Trophoblast cell (in vitro differentiated cells and primary cell): ENCODE data around the gene TBC1D9B. TPM values are rescaled to one million over a fixed set of nuclear protein-coding genes. Genes with fewer than 3 reads are reported as not detected.

ENCODE experiments used
- DNase-seq, 2 donors: peaks; one replicate each; pipeline ENCODE4 v3.0.0-alpha.2; 2016
- H2AFZ ChIP-seq: 2 replicates; pipeline ENCODE4 v1.6.1; 2013; ENCODE audit warnings: low read length, moderate library complexity, mild to moderate bottlenecking; ENCODE audit not compliant: insufficient read depth, poor library complexity
- H2AK5ac ChIP-seq: 2 replicates; pipeline ENCODE4 v1.6.1; 2013; ENCODE audit warnings: mild to moderate bottlenecking, low read length
- H2BK120ac ChIP-seq: 2 replicates; pipeline ENCODE4 v1.6.1; 2013; ENCODE audit warnings: low read length, mild to moderate bottlenecking, moderate library complexity; ENCODE audit not compliant: insufficient read depth, poor library complexity
- H2BK12ac ChIP-seq: 2 replicates; pipeline ENCODE4 v1.6.1; 2013; ENCODE audit warnings: mild to moderate bottlenecking, low read length, moderate library complexity
- H2BK5ac ChIP-seq: 2 replicates; pipeline ENCODE4 v1.6.1; 2013; ENCODE audit warnings: low read length, low read depth, moderate library complexity, mild to moderate bottlenecking; ENCODE audit not compliant: poor library complexity
- H3K14ac ChIP-seq: 2 replicates; pipeline ENCODE4 v1.6.1; 2013; ENCODE audit warnings: mild to moderate bottlenecking, low read length
- H3K18ac ChIP-seq: 2 replicates; pipeline ENCODE4 v1.6.1; 2013; ENCODE audit warnings: mild to moderate bottlenecking, low read length
- H3K23ac ChIP-seq: 2 replicates; pipeline ENCODE4 v1.6.1; 2013; ENCODE audit warnings: low read length
- H3K27ac ChIP-seq: 2 replicates; pipeline ENCODE4 v1.5.1; 2013; ENCODE audit warnings: low read depth, mild to moderate bottlenecking, inconsistent platforms, low read length, moderate library complexity
- H3K27me3 ChIP-seq: 2 replicates; pipeline ENCODE4 v1.6.1; 2013; ENCODE audit warnings: inconsistent platforms, mild to moderate bottlenecking, low read length, moderate library complexity; ENCODE audit not compliant: insufficient read depth
- H3K36me3 ChIP-seq, 2 experiments: 1 replicate in 1 of 2; 2 replicates in 1 of 2; pipeline ENCODE4 v1.6.1; 2013; ENCODE audit warnings: low read length in 2 of 2, mild to moderate bottlenecking in 2 of 2, moderate library complexity in 1 of 2; ENCODE audit not compliant: insufficient read depth in 2 of 2, control insufficient read depth in 1 of 2
- H3K4ac ChIP-seq: 2 replicates; pipeline ENCODE4 v1.6.1; 2013; ENCODE audit warnings: low read depth, mild to moderate bottlenecking, low read length, moderate library complexity
- H3K4me1 ChIP-seq, 2 experiments: 1 replicate in 1 of 2; 2 replicates in 1 of 2; pipeline ENCODE4 v1.6.1; 2013; ENCODE audit warnings: low read length in 2 of 2, mild to moderate bottlenecking in 2 of 2, moderate library complexity in 1 of 2; ENCODE audit not compliant: insufficient read depth in 2 of 2, control insufficient read depth in 1 of 2
- H3K4me2 ChIP-seq: 2 replicates; pipeline ENCODE4 v1.6.1; 2013; ENCODE audit warnings: inconsistent platforms, mild to moderate bottlenecking, low read length, moderate library complexity
- H3K4me3 ChIP-seq: 2 replicates; pipeline ENCODE4 v1.5.1; 2013; ENCODE audit warnings: mild to moderate bottlenecking, low read depth, low read length, inconsistent platforms
- H3K79me1 ChIP-seq: one replicate; pipeline ENCODE4 v1.6.1; 2013; ENCODE audit warnings: low read length
- H3K79me2 ChIP-seq: 2 replicates; pipeline ENCODE4 v1.6.1; 2013; ENCODE audit warnings: low read length, mild to moderate bottlenecking; ENCODE audit not compliant: control insufficient read depth, insufficient read depth, poor library complexity
- H3K9ac ChIP-seq: 2 replicates; pipeline ENCODE4 v1.6.1; 2013; ENCODE audit warnings: mild to moderate bottlenecking, low read length
- H3K9me3 ChIP-seq: 2 replicates; pipeline ENCODE4 v1.6.1; 2013; ENCODE audit warnings: low read depth, mild to moderate bottlenecking, control low read depth, inconsistent platforms, low read length; ENCODE audit not compliant: insufficient read depth
- H4K12ac ChIP-seq: 2 replicates; pipeline ENCODE4 v1.6.1; 2013; ENCODE audit warnings: low read depth, mild to moderate bottlenecking, low read length, moderate library complexity
- H4K8ac ChIP-seq: 2 replicates; pipeline ENCODE4 v1.6.1; 2013; ENCODE audit warnings: low read depth, mild to moderate bottlenecking, low read length, moderate library complexity
- H4K91ac ChIP-seq: one replicate; pipeline ENCODE4 v1.6.1; 2013; ENCODE audit warnings: low read depth, mild to moderate bottlenecking, low read length, moderate library complexity
- WGBS: extraction: QIAGEN DNeasy Blood & Tissue Kit; methylation state at CpG from one replicate; pipeline ENCODE4 v1.1.7; 2013; ENCODE audit warnings: missing lambda C conversion rate; ENCODE audit not compliant: insufficient read length, insufficient coverage; ENCODE audit errors: extremely low coverage; 5-methylcytosine and 5-hydroxymethylcytosine counted together
- polyA plus RNA-seq: library from polyadenylated mRNA; stranded (reverse); fragments of 200-250 nt; gene quantifications from 2 replicates; pipeline ENCODE4 v1.2.3, GENCODE V29; 2013

The TBC1D9B gene
- 47.8 and 49.1 TPM in 2 replicates for polyA plus RNA-seq

GRCh38 chr5:179907556-179908324 lies at the start of gene TBC1D9B:
Gene TBC1D9B, minus strand, starts transcription at chr5:179907897. Its CDS starts 76 bp downstream, at chr5:179907821.
- H3K18ac ChIP-seq, result peak within 1 kb of the TSS; percentile 94
- peaks cover 4% of the 10 kb centered on the region for H3K79me1 ChIP-seq
- DNase-seq, result peak; percentile 58 to 83
- H3K27ac ChIP-seq, result no peak within 1 kb of the TSS
- H3K9ac ChIP-seq, result peak within 1 kb of the TSS; percentile 90
- no peak within 1 kb of the TSS for H3K23ac ChIP-seq
- H3K4me1 ChIP-seq, result peaks cover 5 to 7% of the 10 kb centered on the region in 2 experiments
- peak within 1 kb of the TSS; percentile 76 for H2AK5ac ChIP-seq
- peak within 1 kb of the TSS; percentile 74 for H2BK120ac ChIP-seq
- H3K14ac ChIP-seq, result peak within 1 kb of the TSS; percentile 99
- no peaks in the 10 kb centered on the region for H3K27me3 ChIP-seq
- H3K4me2 ChIP-seq, result peak within 1 kb of the TSS; percentile 80
- H3K4ac ChIP-seq, result peak within 1 kb of the TSS; percentile 71
- H4K8ac ChIP-seq, result peak within 1 kb of the TSS; percentile 97
- H2AFZ ChIP-seq, result peak within 1 kb of the TSS; percentile 97
- H3K79me2 ChIP-seq, result peaks cover 6% of the 10 kb centered on the region
- peak within 1 kb of the TSS; percentile 50 for H2BK5ac ChIP-seq
- H4K12ac ChIP-seq, result peak within 1 kb of the TSS; percentile 86
- H3K36me3 ChIP-seq, result peaks cover 22 to 24% of the 10 kb centered on the region in 2 experiments
- no peak within 1 kb of the TSS for H2BK12ac ChIP-seq
- H3K4me3 ChIP-seq, result peak within 1 kb of the TSS; percentile 95
- H4K91ac ChIP-seq, result peak within 1 kb of the TSS; percentile 77
- H3K9me3 ChIP-seq, result peaks cover 2% of the 10 kb centered on the region
- no CpG with 5 or more reads among the region's 105 CpGs for WGBS

- Histone ChIP-seq H3K4me2 (no peak overlapping the region), H3K27me3 (no peaks in the 10 kb centered on the region), H3K14ac (no peak overlapping the region), H3K27ac (no peak overlapping the region), H3K9me3 (no peaks in the 10 kb centered on the region), H4K8ac (no peak overlapping the region), H2BK120ac (no peak overlapping the region), H2AK5ac (no peak overlapping the region), H4K91ac (no peak overlapping the region), H3K79me2 (no peaks in the 10 kb centered on the region), H3K36me3 (peaks cover 0 to 4% of the 10 kb centered on the region in 2 experiments), H3K9ac (no peak overlapping the region), H3K4ac (no peak overlapping the region), H3K4me3 (no peak overlapping the region), H2BK5ac (no peak overlapping the region), H2AFZ (no peak overlapping the region), H3K79me1 (no peaks in the 10 kb centered on the region), H3K18ac (no peak overlapping the region), H3K4me1 (no peaks in the 10 kb centered on the region), H4K12ac (no peak overlapping the region), H3K23ac (no peak overlapping the region), H2BK12ac (no peak overlapping the region)
- WGBS, result no CpG with 5 or more reads among the region's 2 CpGs
- DNase-seq, result no peak
Observed at GRCh38 chr5:179955630-179956029, 47.9 kb upstream of the TBC1D9B start.

GRCh38 chr5:179955062-179955461 lies 47.4 kb upstream of the TBC1D9B start:
- Histone ChIP-seq H3K4me2 (no peak overlapping the region), H2AFZ (no peak overlapping the region), H3K4ac (no peak overlapping the region), H3K79me2 (no peaks in the 10 kb centered on the region), H3K14ac (no peak overlapping the region), H3K9me3 (no peaks in the 10 kb centered on the region), H3K79me1 (no peaks in the 10 kb centered on the region), H2BK5ac (no peak overlapping the region), H3K4me1 (no peaks in the 10 kb centered on the region), H4K8ac (no peak overlapping the region), H2BK12ac (no peak overlapping the region), H3K18ac (no peak overlapping the region), H2BK120ac (no peak overlapping the region), H2AK5ac (no peak overlapping the region), H3K23ac (peak overlapping the region; percentile 46), H4K91ac (no peak overlapping the region), H3K9ac (no peak overlapping the region), H4K12ac (no peak overlapping the region), H3K36me3 (peaks cover 0 to 4% of the 10 kb centered on the region in 2 experiments), H3K27ac (no peak overlapping the region), H3K27me3 (no peaks in the 10 kb centered on the region), H3K4me3 (no peak overlapping the region)
- no CpG with 5 or more reads among the region's 6 CpGs for WGBS
- no peak for DNase-seq

- Histone ChIP-seq H3K23ac (no peak overlapping the region), H3K27ac (no peak overlapping the region), H3K36me3 (peaks cover 0 to 4% of the 10 kb centered on the region in 2 experiments), H3K4me3 (no peak overlapping the region), H4K8ac (no peak overlapping the region), H4K12ac (no peak overlapping the region), H2BK120ac (no peak overlapping the region), H3K27me3 (no peaks in the 10 kb centered on the region), H3K4ac (no peak overlapping the region), H2AFZ (no peak overlapping the region), H3K18ac (no peak overlapping the region), H3K4me2 (no peak overlapping the region), H3K4me1 (no peaks in the 10 kb centered on the region), H3K9me3 (no peaks in the 10 kb centered on the region), H3K79me1 (no peaks in the 10 kb centered on the region), H2BK12ac (no peak overlapping the region), H3K79me2 (no peaks in the 10 kb centered on the region), H2BK5ac (no peak overlapping the region), H4K91ac (no peak overlapping the region), H2AK5ac (no peak overlapping the region), H3K9ac (no peak overlapping the region), H3K14ac (no peak overlapping the region)
- no CpG with 5 or more reads among the region's 6 CpGs for WGBS
- DNase-seq, result no peak
Observed at GRCh38 chr5:179954434-179954833, 46.7 kb upstream of the TBC1D9B start.
